Endothelial cell of umbilical vein (primary cell): ENCODE data around the gene HSPA1B.

Source experiments
- CTCF ChIP-seq, 2 donors: IDR thresholded peaks; 1 replicate in 1 of 2; 2 replicates in 1 of 2; pipeline ENCODE4 v1.5.1; 2011; ENCODE audit warnings: low read length in 2 of 2, mild to moderate bottlenecking in 2 of 2, moderate library complexity in 2 of 2, control low read depth in 1 of 2, inconsistent platforms in 1 of 2, low read depth in 1 of 2; ENCODE audit not compliant: insufficient read depth in 1 of 2; ENCODE audit errors: extremely low read depth in 1 of 2
- EZH2 ChIP-seq: IDR thresholded peaks from 2 replicates; pipeline ENCODE4 v1.6.1; 2012; ENCODE audit warnings: borderline replicate concordance, low read depth, mild to moderate bottlenecking, moderate library complexity, low read length, inconsistent platforms; ENCODE audit not compliant: severe bottlenecking
- GATA2 ChIP-seq: IDR thresholded peaks from 2 replicates; pipeline ENCODE4 v1.7.0; 2011; ENCODE audit warnings: low read depth, mild to moderate bottlenecking, moderate library complexity, mixed read lengths, low read length; ENCODE audit not compliant: insufficient read length, insufficient read depth
- MYC ChIP-seq: IDR thresholded peaks from one replicate; pipeline ENCODE4 v1.6.1; 2011; ENCODE audit warnings: mild to moderate bottlenecking, low read depth, low read length
- POLR2AphosphoS5 ChIP-seq: IDR thresholded peaks from 2 replicates; pipeline ENCODE4 v1.6.1; 2012; ENCODE audit warnings: low read depth, mild to moderate bottlenecking, control low read depth, low read length, moderate library complexity; ENCODE audit not compliant: insufficient read depth

GRCh38 chr6:31778999-31779885 lies 48.3 kb upstream of the HSPA1B start:
- TF ChIP-seq CTCF (IDR thresholded peaks at IDR 0.05; ENCODE audit: extremely low read depth in 1 of 2, insufficient read depth in 1 of 2, low read depth in 1 of 2, low read length in 2 of 2) (no peak), GATA2 (no peak), MYC (no peak), EZH2 (no peak), POLR2AphosphoS5 (no peak)
